Esophagus muscularis mucosa (tissue), 4 donors: ENCODE measurements around the gene WDR64. TPM values are rescaled to one million over a fixed set of nuclear protein-coding genes. Genes with fewer than 3 reads are reported as not detected.

Experiments
- DNase-seq: peaks from one replicate; pipeline ENCODE4 v3.0.0-alpha.2; 2017; ENCODE audit errors: extremely low spot score
- H3K27ac ChIP-seq, 4 donors: fragments of 200-600 bp; sonication (generic); replicated peaks in 1 of 4; 1 replicate in 3 of 4; 2 replicates in 1 of 4; pipeline ENCODE4 v1.5.1; 2016 to 2019; ENCODE audit warnings: mild to moderate bottlenecking in 1 of 4
- H3K27me3 ChIP-seq, 4 donors: fragments of 200-600 bp; sonication (generic); one replicate each; pipeline versions ENCODE4 v1.5.1 to v1.6.0; 2016 to 2019
- H3K36me3 ChIP-seq, 4 donors: fragments of 200-600 bp; sonication (generic); one replicate each; pipeline ENCODE4 v1.5.1; 2016 to 2019
- H3K4me1 ChIP-seq, 4 donors: fragments of 200-600 bp; sonication (generic); one replicate each; pipeline ENCODE4 v1.5.1; 2016 to 2019
- H3K4me3 ChIP-seq, 4 donors: fragments of 200-600 bp; sonication (generic); 1 replicate in 2 of 4; 2 replicates in 2 of 4; pipeline ENCODE4 v1.5.1; 2016 to 2019; ENCODE audit warnings: mild to moderate bottlenecking in 4 of 4, moderate library complexity in 1 of 4
- H3K9me3 ChIP-seq, 4 donors: fragments of 200-600 bp; sonication (generic); 1 replicate in 3 of 4; 2 replicates in 1 of 4; pipeline ENCODE4 v1.5.1; 2016 to 2019
- EP300 ChIP-seq: sonication (generic); formaldehyde crosslinking; IDR thresholded peaks from one replicate; pipeline ENCODE4 v1.6.1; 2017; ENCODE audit warnings: antibody characterized with exemption
- POLR2A ChIP-seq: fragments of 450-650 bp; IDR thresholded peaks from one replicate; pipeline ENCODE4 v1.6.1; 2017; ENCODE audit warnings: antibody characterized with exemption, moderate library complexity, mild to moderate bottlenecking, low read depth
- POLR2AphosphoS5 ChIP-seq, 2 donors: sonication (generic); formaldehyde crosslinking; IDR thresholded peaks; one replicate each; pipeline ENCODE4 v1.6.1; 2017; ENCODE audit warnings: antibody characterized with exemption in 2 of 2
- WGBS: methylation state at CpG from one replicate; pipeline ENCODE4 v1.1.5; 2018; 5-methylcytosine and 5-hydroxymethylcytosine counted together
- intact Hi-C: fragments of 100-400 bp; cut with DNase I; formaldehyde crosslinking; loops from one replicate; pipeline ENCODE4 v1.15.1; 2023
- total RNA-seq, 4 donors: library from RNA; depleted of rRNA; stranded (reverse); fragments of >200 nt; gene quantifications; one replicate each; pipeline versions ENCODE4 v1.1.0 to v1.2.1, GENCODE V29; 2016
- TF ChIP-seq, protein P1 (sequence below), 3 experiments: fragments of 200-600 bp in 2 of 3; fragments of 450-650 bp in 1 of 3; sonication (generic) in 2 of 3; IDR thresholded peaks; one replicate each; pipeline ENCODE4 v1.5.1; 2017 to 2019; ENCODE audit warnings: antibody characterized with exemption in 3 of 3, mild to moderate bottlenecking in 2 of 3, moderate library complexity in 1 of 3

WDR64 gene
- total RNA-seq, 4 donors from 2014 or later, result not detected

DNA sequence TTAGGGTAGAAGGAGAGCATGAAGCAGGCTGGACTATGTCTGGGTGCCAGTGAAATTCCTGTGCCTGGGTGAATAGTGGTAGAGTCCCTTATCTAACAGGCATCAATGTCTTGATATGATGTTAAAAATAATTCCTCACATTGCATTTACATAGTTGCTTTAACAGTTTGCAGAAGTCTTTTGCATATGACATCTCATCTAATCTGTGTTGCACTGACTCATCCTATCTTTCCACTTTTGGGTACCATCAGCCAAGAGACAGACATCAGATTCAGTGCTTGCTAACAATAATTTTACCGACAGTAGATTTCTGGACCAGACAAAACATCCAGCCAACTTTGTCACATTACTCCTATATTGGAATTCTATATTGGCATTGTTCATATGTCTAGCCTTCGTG lies 92.5 kb downstream of the WDR64 start:
- intact Hi-C loops, result no loop called here
- no peak overlapping the region for H3K27ac ChIP-seq
- no peak for DNase-seq
- H3K4me1 ChIP-seq, result no peaks in the 10 kb centered on the region
- H3K27me3 ChIP-seq, result no peaks in the 10 kb centered on the region
- 95% methylated on average over 2 of the region's 2 CpGs for WGBS
- H3K36me3 ChIP-seq, result no peaks in the 10 kb centered on the region
- H3K9me3 ChIP-seq, result no peaks in the 10 kb centered on the region
- no peak for TF ChIP-seq POLR2AphosphoS5 (IDR thresholded peaks at IDR 0.05)
- no peak for TF ChIP-seq EP300
- TF ChIP-seq, protein P1, sequence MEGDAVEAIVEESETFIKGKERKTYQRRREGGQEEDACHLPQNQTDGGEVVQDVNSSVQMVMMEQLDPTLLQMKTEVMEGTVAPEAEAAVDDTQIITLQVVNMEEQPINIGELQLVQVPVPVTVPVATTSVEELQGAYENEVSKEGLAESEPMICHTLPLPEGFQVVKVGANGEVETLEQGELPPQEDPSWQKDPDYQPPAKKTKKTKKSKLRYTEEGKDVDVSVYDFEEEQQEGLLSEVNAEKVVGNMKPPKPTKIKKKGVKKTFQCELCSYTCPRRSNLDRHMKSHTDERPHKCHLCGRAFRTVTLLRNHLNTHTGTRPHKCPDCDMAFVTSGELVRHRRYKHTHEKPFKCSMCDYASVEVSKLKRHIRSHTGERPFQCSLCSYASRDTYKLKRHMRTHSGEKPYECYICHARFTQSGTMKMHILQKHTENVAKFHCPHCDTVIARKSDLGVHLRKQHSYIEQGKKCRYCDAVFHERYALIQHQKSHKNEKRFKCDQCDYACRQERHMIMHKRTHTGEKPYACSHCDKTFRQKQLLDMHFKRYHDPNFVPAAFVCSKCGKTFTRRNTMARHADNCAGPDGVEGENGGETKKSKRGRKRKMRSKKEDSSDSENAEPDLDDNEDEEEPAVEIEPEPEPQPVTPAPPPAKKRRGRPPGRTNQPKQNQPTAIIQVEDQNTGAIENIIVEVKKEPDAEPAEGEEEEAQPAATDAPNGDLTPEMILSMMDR (IDR thresholded peaks at IDR 0.05), result no peak
- TF ChIP-seq POLR2A, result no peak
- no peak overlapping the region for H3K4me3 ChIP-seq

DNA sequence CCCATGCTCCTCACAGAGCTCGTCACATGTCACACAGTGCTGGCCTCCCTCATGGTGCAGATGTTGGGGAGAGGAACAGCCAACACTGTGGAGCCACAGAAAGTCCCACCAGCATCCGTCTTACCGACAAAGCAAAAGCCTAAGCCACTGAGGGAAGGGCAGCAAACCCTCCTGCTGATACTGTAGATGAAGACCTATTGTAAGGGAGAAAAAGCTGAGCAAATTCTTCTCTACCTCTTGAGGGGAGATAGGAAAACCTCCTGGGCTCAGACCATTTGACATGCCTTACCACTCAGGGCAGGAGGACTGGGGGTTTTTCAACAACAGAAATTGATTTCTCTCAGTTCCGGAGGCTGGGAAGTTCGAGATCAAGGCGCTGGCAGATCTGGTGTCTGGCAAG lies 95.9 kb downstream of the WDR64 start:
- no peak overlapping the region for H3K4me3 ChIP-seq
- intact Hi-C loops, result no loop called here
- no peak for DNase-seq
- no peaks in the 10 kb centered on the region for H3K9me3 ChIP-seq
- no peaks in the 10 kb centered on the region for H3K4me1 ChIP-seq
- 90% methylated on average over 6 of the region's 6 CpGs for WGBS
- H3K27me3 ChIP-seq, result no peaks in the 10 kb centered on the region
- H3K27ac ChIP-seq, result no peak overlapping the region
- TF ChIP-seq POLR2A (no peak), POLR2AphosphoS5 (IDR thresholded peaks at IDR 0.05) (no peak), EP300 (no peak)
- TF ChIP-seq, protein P1 (IDR thresholded peaks at IDR 0.05), result no peak
- H3K36me3 ChIP-seq, result no peaks in the 10 kb centered on the region

DNA sequence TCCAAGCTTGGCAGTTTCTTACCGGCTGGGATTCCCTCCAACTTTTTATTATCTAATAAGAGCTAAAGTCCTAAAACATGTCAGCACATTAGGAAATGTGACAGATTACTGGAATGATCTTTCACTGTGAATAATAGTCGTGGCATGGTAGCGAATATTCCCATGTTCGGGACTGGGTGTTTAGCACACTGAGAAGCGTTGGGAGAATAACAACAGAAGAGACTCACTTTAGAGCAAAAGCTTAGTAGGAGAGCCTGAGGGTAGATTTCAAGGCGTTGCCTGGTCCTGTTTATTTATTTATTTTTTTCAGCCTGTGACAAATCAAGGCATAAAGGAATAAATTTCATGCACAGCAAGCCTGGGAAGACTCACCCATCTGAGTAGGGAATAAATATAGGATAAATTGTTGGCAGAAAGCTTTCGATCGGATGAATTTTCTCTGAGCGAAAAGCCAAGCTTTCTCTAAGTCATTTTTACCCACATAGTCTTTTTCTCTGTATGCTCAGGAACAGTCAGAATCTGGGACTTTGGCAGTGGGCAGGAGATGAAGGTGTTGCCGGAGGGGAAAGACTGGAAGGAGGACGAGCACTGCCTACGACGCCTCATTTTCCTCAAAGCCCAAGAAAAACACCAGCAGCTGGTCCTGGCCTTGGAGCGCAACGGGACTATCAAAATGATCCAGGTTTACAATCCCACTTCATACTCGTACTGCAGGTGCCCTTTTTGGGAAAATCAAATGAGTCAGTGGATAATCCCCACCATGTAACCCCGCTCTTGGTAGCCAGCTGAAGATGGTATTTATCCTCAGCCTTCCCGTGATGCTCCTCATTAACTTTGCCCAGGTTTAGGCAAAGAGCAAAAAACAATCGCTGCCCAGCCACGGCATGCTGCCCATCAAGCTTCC lies 97.2 kb downstream of the WDR64 start:
- Histone ChIP-seq H3K27ac (no peak overlapping the region), H3K9me3 (no peaks in the 10 kb centered on the region), H3K27me3 (no peaks in the 10 kb centered on the region), H3K4me3 (no peak overlapping the region), H3K36me3 (no peaks in the 10 kb centered on the region), H3K4me1 (no peaks in the 10 kb centered on the region)
- TF ChIP-seq EP300, result no peak
- no peak for TF ChIP-seq POLR2AphosphoS5 (IDR thresholded peaks at IDR 0.05)
- intact Hi-C loops, result no loop called here
- DNase-seq, result no peak
- 80% methylated on average over 20 of the region's 20 CpGs for WGBS

DNA sequence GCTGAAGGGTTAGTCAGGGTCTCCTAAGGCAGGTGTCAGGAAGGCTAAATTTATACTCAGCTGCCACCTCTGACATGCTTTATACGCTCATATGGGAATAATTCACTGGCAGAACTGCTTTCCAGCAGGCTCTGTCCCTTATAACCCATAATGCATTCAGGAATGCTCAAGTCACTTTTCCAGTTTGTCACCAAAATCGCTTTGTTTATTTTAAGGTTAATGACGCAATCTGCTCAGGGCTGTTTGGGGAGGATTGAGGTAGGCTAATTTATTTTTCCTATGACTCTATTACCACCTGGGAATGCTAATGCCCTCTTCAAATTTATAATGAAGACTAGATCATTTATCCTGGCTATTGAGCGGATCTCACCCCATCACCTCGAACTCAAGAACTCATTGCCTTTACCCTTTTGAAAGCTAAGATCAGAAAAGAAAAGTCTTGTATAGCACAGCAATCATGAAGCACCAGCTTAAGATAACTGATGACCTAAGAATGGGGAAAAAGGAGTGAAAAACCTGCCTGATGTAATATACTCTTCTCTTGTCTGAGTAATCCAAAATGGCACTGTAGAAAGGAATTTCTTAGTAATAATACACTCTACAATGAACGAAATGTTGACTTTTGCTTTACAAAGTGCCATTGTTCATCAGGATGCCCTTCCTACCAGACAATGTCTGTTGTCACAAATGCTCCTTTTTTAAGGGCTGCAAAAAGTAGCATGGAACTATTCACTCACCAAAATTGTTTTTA lies 98.0 kb downstream of the WDR64 start:
- H3K36me3 ChIP-seq, result no peaks in the 10 kb centered on the region
- 79% methylated on average over 6 of the region's 6 CpGs for WGBS
- H3K4me3 ChIP-seq, result no peak overlapping the region
- no peaks in the 10 kb centered on the region for H3K9me3 ChIP-seq
- DNase-seq, result no peak
- H3K27ac ChIP-seq, result no peak overlapping the region
- no peaks in the 10 kb centered on the region for H3K27me3 ChIP-seq
- intact Hi-C loops, result no loop called here
- H3K4me1 ChIP-seq, result no peaks in the 10 kb centered on the region
- TF ChIP-seq EP300, result no peak
- TF ChIP-seq POLR2AphosphoS5 (IDR thresholded peaks at IDR 0.05), result no peak
- TF ChIP-seq, protein P1 (IDR thresholded peaks at IDR 0.05), result no peak
- no peak for TF ChIP-seq POLR2A

DNA sequence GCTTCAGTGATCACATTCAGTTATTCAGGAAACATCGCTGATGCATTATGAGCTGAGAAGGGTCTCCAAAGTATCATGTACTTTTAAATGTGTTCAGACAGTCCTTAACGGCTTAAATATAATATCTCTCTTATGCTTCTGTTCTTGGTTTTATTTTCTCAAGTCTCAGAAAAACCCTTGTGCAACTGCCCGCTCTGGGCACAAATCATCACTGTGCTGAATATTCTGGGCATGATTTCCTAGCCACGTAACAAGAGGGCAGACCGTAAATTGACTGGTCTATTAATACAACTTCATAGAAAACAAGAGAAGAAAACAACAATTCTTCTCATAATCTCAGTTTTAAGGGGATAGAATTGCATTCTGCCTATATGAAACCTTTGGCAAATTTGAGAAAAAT lies 99.4 kb downstream of the WDR64 start:
- TF ChIP-seq POLR2AphosphoS5 (IDR thresholded peaks at IDR 0.05) (no peak), POLR2A (no peak), EP300 (no peak)
- TF ChIP-seq, protein P1 (IDR thresholded peaks at IDR 0.05), result no peak
- H3K27ac ChIP-seq, result no peak overlapping the region
- no peaks in the 10 kb centered on the region for H3K4me1 ChIP-seq
- H3K27me3 ChIP-seq, result no peaks in the 10 kb centered on the region
- H3K36me3 ChIP-seq, result no peaks in the 10 kb centered on the region
- no peaks in the 10 kb centered on the region for H3K9me3 ChIP-seq
- H3K4me3 ChIP-seq, result no peak overlapping the region
- 87% methylated on average over 5 of the region's 5 CpGs for WGBS
- intact Hi-C loops, result no loop called here
- no peak for DNase-seq
